Suprapubic skin (tissue), 4 donors: ENCODE measurements around the gene TLE1. TPM values are rescaled to one million over a fixed set of nuclear protein-coding genes. Genes with fewer than 3 reads are reported as not detected.

ENCODE experiments used
- DNase-seq, 2 donors: peaks; one replicate each; pipeline ENCODE4 v3.0.0-alpha.2; 2019; ENCODE audit warnings: low spot score in 2 of 2
- H3K27ac ChIP-seq: fragments of 200-600 bp; sonication (generic); one replicate; pipeline ENCODE4 v1.5.1; 2019
- H3K27me3 ChIP-seq: fragments of 200-600 bp; sonication (generic); one replicate; pipeline ENCODE4 v1.5.1; 2019
- H3K36me3 ChIP-seq: fragments of 200-600 bp; sonication (generic); one replicate; pipeline ENCODE4 v1.5.1; 2019
- H3K4me1 ChIP-seq: fragments of 200-600 bp; sonication (generic); one replicate; pipeline ENCODE4 v1.5.1; 2019
- H3K4me3 ChIP-seq: fragments of 200-600 bp; sonication (generic); one replicate; pipeline ENCODE4 v1.5.1; 2019; ENCODE audit warnings: mild to moderate bottlenecking
- H3K9me3 ChIP-seq: fragments of 200-600 bp; sonication (generic); one replicate; pipeline ENCODE4 v1.5.1; 2019
- CTCF ChIP-seq, 2 donors: fragments of 200-600 bp in 1 of 2; fragments of 450-650 bp in 1 of 2; sonication (generic) in 1 of 2; IDR thresholded peaks; one replicate each; pipeline ENCODE4 v1.5.1; 2016 to 2019; ENCODE audit warnings: antibody characterized with exemption in 2 of 2, mild to moderate bottlenecking in 1 of 2, moderate library complexity in 1 of 2
- EP300 ChIP-seq: sonication (generic); formaldehyde crosslinking; IDR thresholded peaks from one replicate; pipeline ENCODE4 v1.6.1; 2017; ENCODE audit warnings: antibody characterized with exemption
- POLR2A ChIP-seq, 2 donors: fragments of 450-650 bp; IDR thresholded peaks; one replicate each; pipeline ENCODE4 v1.6.1; 2017; ENCODE audit warnings: antibody characterized with exemption in 2 of 2, mild to moderate bottlenecking in 2 of 2, moderate library complexity in 2 of 2
- POLR2AphosphoS5 ChIP-seq, 3 donors: sonication (generic); formaldehyde crosslinking; IDR thresholded peaks; one replicate each; pipeline ENCODE4 v1.6.1; 2017; ENCODE audit warnings: antibody characterized with exemption in 3 of 3
- WGBS: methylation state at CpG from one replicate; pipeline ENCODE4 v1.1.5; 2018; 5-methylcytosine and 5-hydroxymethylcytosine counted together
- total RNA-seq, 4 donors: library from RNA; depleted of rRNA; stranded (reverse); fragments of >200 nt; gene quantifications; one replicate each; pipeline ENCODE4 v1.1.0, GENCODE V29; 2016

TLE1 gene
- total RNA-seq, 4 donors from 2014 or later = 34.8 to 73.5 (median 47.5) TPM

- TF ChIP-seq POLR2AphosphoS5 (IDR thresholded peaks at IDR 0.05) (no peak), POLR2A (IDR thresholded peaks at IDR 0.05) (no peak), CTCF (IDR thresholded peaks at IDR 0.05) (no peak), EP300 (no peak)
- H3K9me3 ChIP-seq = no peaks in the 10 kb centered on the region
- 92% methylated on average over 3 of the region's 3 CpGs for WGBS
- no peak overlapping the region for H3K4me3 ChIP-seq
- peaks cover 9% of the 10 kb centered on the region for H3K4me1 ChIP-seq
- H3K27me3 ChIP-seq = no peaks in the 10 kb centered on the region
- no peak for DNase-seq
- no peaks in the 10 kb centered on the region for H3K36me3 ChIP-seq
- H3K27ac ChIP-seq = no peak overlapping the region
Measured at GRCh38 chr9:81623778-81624177, 65.6 kb downstream of the TLE1 start.

GRCh38 chr9:81622471-81623255, 66.7 kb downstream of the TLE1 start:
- Histone ChIP-seq H3K4me3 (no peak overlapping the region), H3K4me1 (peaks cover 7% of the 10 kb centered on the region), H3K27ac (no peak overlapping the region), H3K27me3 (no peaks in the 10 kb centered on the region), H3K9me3 (no peaks in the 10 kb centered on the region), H3K36me3 (no peaks in the 10 kb centered on the region)
- no peak for TF ChIP-seq CTCF (IDR thresholded peaks at IDR 0.05)
- no peak for TF ChIP-seq POLR2AphosphoS5 (IDR thresholded peaks at IDR 0.05)
- TF ChIP-seq POLR2A (IDR thresholded peaks at IDR 0.05) = no peak
- no peak for TF ChIP-seq EP300
- no peak for DNase-seq
- WGBS = 88% methylated on average over 13 of the region's 13 CpGs

- no peaks in the 10 kb centered on the region for H3K9me3 ChIP-seq
- no peak for DNase-seq
- H3K4me3 ChIP-seq = no peak overlapping the region
- no peak for TF ChIP-seq POLR2AphosphoS5 (IDR thresholded peaks at IDR 0.05)
- no peak overlapping the region for H3K27ac ChIP-seq
- 86% methylated on average over 11 of the region's 11 CpGs for WGBS
- no peaks in the 10 kb centered on the region for H3K27me3 ChIP-seq
- no peaks in the 10 kb centered on the region for H3K36me3 ChIP-seq
- peaks cover 3% of the 10 kb centered on the region for H3K4me1 ChIP-seq
Measured at GRCh38 chr9:81621785-81622259, 67.5 kb downstream of the TLE1 start.

GRCh38 chr9:81621118-81621517, 68.2 kb downstream of the TLE1 start:
- Histone ChIP-seq H3K4me1 (no peaks in the 10 kb centered on the region), H3K4me3 (no peak overlapping the region), H3K36me3 (no peaks in the 10 kb centered on the region), H3K9me3 (no peaks in the 10 kb centered on the region), H3K27ac (no peak overlapping the region), H3K27me3 (no peaks in the 10 kb centered on the region)
- TF ChIP-seq EP300 = no peak
- TF ChIP-seq POLR2AphosphoS5 (IDR thresholded peaks at IDR 0.05) = no peak
- TF ChIP-seq POLR2A (IDR thresholded peaks at IDR 0.05) = no peak
- no peak for TF ChIP-seq CTCF (IDR thresholded peaks at IDR 0.05)
- no peak for DNase-seq
- WGBS = 93% methylated on average over 2 of the region's 2 CpGs

GRCh38 chr9:81620002-81620390, 69.4 kb downstream of the TLE1 start:
- H3K4me3 ChIP-seq = no peak overlapping the region
- WGBS = 65% methylated on average over 5 of the region's 5 CpGs
- no peaks in the 10 kb centered on the region for H3K27me3 ChIP-seq
- TF ChIP-seq EP300 (no peak), POLR2AphosphoS5 (IDR thresholded peaks at IDR 0.05) (no peak), CTCF (IDR thresholded peaks at IDR 0.05) (no peak), POLR2A (IDR thresholded peaks at IDR 0.05) (no peak)
- H3K27ac ChIP-seq = no peak overlapping the region
- peaks cover 4% of the 10 kb centered on the region for H3K36me3 ChIP-seq
- no peaks in the 10 kb centered on the region for H3K9me3 ChIP-seq
- no peaks in the 10 kb centered on the region for H3K4me1 ChIP-seq
- DNase-seq = no peak
